Gastroesophageal sphincter (tissue), 3 donors: ENCODE results near the gene HDAC4.

Experiments
- EP300 ChIP-seq: sonication (generic); formaldehyde crosslinking; IDR thresholded peaks from one replicate; pipeline ENCODE4 v1.6.1; 2017; ENCODE audit warnings: antibody characterized with exemption, mild to moderate bottlenecking
- POLR2A ChIP-seq, 2 donors: fragments of 450-650 bp; IDR thresholded peaks; one replicate each; pipeline ENCODE4 v1.6.1; 2017; ENCODE audit warnings: antibody characterized with exemption in 2 of 2, mild to moderate bottlenecking in 2 of 2, moderate library complexity in 1 of 2
- POLR2AphosphoS5 ChIP-seq: sonication (generic); formaldehyde crosslinking; IDR thresholded peaks from one replicate; pipeline ENCODE4 v1.6.1; 2017; ENCODE audit warnings: antibody characterized with exemption
- TF ChIP-seq, protein P1 (sequence below), 4 experiments: fragments of 200-600 bp in 2 of 4; fragments of 450-650 bp in 2 of 4; sonication (generic) in 1 of 4; IDR thresholded peaks; one replicate each; pipeline ENCODE4 v1.5.1; 2017 to 2019; ENCODE audit warnings: antibody characterized with exemption in 4 of 4, mild to moderate bottlenecking in 2 of 4, moderate library complexity in 2 of 4

GRCh38 chr2:239146741-239147181 is 254.1 kb downstream of the HDAC4 start:
- TF ChIP-seq POLR2A (IDR thresholded peaks at IDR 0.05) (no peak), EP300 (no peak), POLR2AphosphoS5 (no peak)
- TF ChIP-seq, protein P1, sequence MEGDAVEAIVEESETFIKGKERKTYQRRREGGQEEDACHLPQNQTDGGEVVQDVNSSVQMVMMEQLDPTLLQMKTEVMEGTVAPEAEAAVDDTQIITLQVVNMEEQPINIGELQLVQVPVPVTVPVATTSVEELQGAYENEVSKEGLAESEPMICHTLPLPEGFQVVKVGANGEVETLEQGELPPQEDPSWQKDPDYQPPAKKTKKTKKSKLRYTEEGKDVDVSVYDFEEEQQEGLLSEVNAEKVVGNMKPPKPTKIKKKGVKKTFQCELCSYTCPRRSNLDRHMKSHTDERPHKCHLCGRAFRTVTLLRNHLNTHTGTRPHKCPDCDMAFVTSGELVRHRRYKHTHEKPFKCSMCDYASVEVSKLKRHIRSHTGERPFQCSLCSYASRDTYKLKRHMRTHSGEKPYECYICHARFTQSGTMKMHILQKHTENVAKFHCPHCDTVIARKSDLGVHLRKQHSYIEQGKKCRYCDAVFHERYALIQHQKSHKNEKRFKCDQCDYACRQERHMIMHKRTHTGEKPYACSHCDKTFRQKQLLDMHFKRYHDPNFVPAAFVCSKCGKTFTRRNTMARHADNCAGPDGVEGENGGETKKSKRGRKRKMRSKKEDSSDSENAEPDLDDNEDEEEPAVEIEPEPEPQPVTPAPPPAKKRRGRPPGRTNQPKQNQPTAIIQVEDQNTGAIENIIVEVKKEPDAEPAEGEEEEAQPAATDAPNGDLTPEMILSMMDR (IDR thresholded peaks at IDR 0.05) = no peak
